GM18907 (cell line): ENCODE results near the gene ANKRD13D.

Experiments
- ATAC-seq: cut with Tn5 transposase; IDR thresholded peaks from one replicate; pipeline ENCODE4 v1.9.1; 2021; ENCODE audit warnings: mild to moderate bottlenecking, moderate library complexity; ENCODE audit not compliant: unreplicated experiment

ANKRD13D gene

DNA sequence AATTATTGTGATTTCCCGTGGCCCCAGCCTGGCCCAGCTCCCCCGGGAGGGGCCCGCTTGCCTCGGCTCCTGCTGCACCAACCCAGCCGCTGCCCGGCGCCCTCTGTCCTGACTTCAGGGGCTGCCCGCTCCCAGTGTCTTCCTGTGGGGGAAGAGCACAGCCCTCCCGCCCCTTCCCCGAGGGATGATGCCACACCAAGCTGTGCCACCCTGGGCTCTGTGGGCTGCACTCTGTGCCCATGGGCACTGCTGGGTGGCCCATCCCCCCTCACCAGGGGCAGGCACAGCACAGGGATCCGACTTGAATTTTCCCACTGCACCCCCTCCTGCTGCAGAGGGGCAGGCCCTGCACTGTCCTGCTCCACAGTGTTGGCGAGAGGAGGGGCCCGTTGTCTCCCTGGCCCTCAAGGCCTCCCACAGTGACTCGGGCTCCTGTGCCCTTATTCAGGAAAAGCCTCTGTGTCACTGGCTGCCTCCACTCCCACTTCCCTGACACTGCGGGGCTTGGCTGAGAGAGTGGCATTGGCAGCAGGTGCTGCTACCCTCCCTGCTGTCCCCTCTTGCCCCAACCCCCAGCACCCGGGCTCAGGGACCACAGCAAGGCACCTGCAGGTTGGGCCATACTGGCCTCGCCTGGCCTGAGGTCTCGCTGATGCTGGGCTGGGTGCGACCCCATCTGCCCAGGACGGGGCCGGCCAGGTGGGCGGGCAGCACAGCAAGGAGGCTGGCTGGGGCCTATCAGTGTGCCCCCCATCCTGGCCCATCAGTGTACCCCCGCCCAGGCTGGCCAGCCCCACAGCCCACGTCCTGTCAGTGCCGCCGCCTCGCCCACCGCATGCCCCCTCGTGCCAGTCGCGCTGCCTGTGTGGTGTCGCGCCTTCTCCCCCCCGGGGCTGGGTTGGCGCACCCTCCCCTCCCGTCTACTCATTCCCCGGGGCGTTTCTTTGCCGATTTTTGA is 3.3 kb upstream of the ANKRD13D start:
- ATAC-seq = no peak

DNA sequence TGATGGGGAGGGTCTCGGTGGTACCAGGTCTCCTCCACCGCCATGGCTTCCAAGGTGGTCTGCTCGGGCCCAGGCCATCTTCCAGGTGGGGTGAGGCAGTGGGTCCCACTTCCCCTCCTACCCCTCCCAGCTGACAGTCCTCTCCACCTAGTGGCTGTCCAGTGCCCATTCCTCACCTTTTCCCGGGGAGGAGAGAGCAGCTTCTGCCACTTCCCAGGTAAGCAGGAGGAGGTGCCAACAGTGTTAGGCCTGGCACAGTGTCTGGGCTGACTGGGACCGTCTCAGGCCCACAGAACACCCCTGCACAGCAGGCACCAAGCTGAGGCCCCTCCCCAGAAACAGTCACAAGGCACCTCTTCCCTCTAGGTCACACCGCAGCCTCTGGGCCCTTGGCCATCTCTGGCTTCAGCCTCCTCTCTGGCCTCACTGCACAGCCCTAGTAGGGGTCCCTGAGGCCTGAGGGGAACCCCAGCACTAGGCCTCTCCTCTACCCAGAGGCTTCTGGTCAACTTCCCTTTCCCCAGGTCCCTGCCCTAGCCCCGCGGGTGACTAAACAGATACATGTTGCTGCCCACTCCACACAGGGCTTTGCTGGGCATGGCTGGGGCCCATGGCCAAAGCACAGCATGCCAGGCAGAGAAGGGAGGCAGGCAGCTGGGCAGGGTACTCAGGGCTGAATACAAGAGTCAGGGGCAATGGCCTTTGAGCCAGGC is 2.3 kb upstream of the ANKRD13D start:
- no peak for ATAC-seq

DNA sequence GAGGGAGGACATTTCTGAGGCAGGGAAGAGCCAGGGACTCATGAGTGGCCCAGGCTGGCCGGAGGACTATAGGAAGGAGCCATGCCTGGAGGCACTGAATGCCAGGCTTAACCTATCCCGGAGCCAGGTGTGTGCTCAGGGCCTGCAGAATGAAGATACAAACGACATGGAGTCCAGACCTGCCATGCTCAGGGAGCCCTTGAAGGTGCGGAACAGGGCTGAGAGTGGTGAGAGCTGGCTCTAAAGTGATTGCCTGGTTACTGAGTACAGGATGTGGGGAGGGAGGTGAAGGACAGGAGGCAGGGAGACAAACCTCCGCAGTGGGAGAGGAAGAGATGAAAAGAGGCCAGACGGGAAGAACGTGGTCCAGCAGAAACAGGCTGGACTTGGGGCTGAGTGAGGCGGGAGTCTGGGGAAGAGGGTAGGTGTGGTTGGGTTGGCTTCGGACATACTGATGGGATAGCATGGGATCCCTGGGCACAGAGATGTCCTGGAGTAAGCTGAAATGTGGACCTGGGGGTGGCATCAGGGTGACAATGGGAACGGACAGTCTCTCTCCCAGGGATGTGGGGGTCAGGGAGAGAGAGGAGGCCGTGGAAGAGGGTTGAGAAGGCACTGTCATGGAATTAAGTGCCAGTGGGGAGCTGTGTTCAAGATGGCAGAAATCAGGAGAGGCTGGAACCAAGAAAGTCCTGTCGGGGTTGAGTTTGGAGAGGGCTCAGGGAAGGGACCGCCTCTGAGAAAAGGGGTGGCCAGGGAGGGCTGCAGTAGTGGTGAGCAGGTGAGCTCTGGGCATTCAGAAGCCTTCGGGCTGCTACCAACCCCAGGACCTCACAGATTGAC is 1.5 kb upstream of the ANKRD13D start:
- ATAC-seq = no peak

DNA sequence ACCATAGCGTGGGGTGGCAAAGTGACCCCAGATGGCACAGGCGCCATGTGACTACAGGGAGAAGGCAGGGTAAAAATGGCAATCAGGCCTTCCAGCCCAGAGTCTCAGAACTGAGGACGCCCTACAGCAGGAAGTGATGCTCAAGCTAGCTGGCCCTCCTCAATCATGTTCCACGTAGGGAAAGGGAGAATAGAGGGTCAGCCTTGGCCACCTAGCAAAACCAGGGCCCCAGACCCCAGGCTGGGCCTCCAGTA is 978 bp upstream of the ANKRD13D start:
- ATAC-seq = no peak

DNA sequence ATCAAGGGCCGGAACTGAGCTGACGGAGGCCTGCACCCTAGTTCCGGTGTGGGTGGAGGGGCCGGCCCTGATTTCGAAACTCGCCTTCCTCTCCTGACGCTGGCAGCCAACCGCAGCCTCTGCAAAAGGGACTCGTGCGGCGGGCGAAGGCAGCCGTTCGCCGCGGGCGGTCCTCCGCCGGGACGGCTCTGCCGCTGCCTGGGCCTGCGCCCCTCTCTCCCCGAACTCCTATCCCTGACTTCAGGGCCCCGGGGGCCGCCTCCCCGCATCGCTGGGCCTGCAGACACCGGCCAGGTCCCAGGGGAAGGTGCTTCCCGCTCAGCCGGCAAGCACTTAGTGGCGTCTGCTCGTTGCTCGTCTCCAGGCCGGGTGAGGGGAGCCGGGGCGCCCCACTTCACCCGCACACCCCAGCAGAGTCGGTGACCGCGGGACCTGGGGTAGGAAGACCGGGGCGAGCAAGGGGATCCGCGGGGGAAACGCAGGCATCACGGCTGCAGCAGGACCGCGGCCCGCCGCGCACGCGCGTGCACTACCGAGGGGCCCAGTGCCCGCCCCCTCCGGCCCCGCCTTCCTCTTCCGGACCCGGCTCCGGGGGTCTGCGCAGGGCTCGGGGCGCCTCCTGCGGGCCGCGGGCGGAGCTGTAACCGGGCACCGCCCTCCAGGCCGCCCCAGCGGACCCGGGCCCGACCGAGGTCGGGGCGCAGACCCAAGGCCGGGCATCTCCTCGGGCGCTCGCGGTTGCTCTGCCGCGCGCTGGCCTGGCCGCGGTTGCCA is 464 bp upstream of the ANKRD13D start:
- ATAC-seq = peak; percentile 64

DNA sequence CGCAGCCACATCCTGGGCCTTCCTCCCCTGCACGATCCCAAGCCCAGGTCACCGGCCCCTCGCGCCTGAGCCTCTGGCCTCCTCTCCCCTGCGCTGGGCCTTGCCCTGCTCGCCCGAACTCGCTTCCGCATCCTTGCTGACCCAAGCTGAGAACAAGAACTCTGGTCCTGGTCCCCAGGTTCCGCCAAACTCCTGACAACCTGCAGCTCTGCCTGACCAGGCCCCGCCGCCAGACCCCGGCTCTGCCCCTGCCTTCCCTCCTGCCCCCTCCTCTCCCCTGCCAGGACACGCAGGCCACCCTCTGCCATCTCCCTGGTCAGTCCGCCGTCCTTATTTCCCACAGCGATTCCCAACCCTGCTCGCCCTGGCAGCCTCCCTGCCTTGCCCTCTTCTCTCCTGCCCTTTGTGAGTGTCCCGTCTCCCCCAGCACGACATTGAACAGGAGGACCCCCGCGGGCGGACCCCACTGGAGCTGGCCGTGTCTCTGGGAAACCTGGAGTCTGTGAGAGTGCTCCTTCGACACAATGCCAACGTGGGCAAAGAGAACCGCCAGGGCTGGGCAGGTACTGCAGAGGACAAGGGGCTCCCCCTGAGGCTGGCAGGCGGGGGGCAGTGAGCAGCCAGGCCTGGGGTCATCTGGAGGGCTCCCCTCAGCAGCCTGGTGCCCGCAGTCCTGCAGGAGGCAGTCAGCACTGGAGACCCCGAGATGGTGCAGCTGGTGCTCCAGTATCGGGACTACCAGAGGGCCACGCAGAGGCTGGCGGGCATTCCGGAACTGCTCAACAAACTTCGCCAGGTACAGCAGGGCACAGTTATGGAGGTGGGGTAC is 762 bp downstream of the ANKRD13D start:
- ATAC-seq = no peak

DNA sequence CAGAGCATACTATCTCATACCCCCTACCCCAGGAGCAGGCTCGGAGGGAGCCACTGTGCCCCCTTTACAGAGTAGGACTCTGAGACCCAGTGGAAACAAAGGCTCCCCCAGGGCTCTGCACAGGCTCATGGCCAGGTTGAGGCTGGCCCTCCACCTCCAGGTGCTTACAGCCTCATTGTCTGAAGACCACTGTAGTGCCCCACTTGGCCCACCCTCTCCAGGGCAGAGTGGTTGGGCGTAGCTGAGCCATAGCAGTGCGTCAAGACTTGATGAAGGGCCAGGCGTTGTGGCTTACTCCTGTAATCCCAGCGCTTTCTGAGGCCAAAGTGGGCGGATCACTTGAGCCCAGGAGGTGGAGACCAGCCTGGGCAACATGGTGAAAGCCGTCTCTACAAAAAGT is 1.7 kb downstream of the ANKRD13D start:
- no peak for ATAC-seq

DNA sequence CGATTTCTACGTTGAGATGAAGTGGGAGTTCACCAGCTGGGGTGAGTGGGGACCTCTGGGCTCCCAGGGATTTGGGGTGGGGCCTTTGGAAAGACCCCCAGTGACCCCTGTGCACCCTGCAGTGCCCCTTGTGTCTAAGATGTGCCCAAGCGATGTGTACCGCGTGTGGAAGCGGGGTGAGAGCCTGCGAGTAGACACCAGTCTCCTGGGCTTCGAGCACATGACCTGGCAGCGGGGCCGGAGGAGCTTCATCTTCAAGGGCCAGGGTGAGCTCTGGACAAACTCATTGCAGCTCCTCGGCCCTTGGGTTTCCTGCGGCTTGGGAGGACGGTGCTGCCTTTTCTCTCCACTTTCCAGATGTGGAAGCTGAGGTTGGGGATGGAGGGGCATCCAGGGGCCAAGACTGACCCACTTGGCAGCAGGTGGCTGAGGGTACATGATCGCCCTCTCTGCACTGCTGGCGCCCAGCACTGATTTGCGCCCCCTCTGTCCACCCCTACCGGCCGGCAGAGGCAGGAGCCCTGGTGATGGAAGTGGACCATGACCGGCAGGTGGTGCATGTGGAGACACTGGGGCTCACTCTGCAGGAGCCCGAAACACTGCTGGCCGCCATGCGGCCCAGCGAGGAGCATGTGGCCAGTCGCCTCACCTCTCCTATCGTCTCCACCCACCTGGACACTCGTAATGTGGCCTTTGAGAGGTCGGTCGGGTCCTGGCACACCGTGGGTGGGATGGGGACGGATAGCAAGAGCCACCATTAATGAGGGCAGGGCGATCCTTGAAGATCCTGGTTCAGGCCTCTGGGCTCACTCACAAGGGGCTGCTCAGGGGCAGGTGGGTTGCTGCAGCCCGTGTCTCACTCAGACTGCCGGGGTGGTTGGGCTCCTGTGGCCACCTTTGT is 2.6 kb downstream of the ANKRD13D start:
- ATAC-seq = no peak

DNA sequence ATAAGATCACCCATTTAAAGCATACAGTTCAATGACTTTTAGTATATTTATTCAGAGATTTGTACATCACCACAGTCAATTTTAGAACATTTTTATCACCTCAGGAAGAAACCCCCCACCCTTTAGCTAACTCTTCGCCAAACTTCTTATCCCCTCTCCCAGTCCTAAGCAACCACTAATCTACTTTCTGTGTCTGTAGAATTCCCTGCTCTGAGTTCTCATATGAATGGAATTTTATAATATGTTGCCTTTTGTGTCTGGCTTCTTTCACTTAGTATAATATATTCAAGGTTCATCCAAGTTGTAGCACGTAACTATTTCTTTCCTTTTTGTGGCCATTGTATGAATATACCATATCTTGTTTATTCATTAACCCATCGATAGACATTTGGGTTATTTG is 3.6 kb downstream of the ANKRD13D start:
- no peak for ATAC-seq

DNA sequence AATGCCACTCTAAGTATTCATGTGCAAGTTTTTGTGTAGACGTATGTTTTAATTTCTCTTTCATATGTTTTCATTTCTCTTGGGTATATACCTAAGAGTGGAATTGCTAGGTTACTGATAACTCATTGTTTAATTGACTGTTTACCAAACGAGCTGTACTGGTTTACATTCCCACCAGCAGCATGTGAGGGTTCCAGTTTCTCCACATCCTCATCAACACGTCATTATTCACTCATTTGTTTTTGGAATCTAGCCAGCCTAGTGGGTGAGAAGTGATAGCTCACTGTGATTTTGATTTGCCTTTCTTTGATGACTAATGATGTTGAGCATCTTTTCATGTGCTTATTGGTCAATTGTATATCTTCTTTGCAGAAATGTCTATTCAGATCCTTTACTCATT is 4.0 kb downstream of the ANKRD13D start:
- no peak for ATAC-seq

DNA sequence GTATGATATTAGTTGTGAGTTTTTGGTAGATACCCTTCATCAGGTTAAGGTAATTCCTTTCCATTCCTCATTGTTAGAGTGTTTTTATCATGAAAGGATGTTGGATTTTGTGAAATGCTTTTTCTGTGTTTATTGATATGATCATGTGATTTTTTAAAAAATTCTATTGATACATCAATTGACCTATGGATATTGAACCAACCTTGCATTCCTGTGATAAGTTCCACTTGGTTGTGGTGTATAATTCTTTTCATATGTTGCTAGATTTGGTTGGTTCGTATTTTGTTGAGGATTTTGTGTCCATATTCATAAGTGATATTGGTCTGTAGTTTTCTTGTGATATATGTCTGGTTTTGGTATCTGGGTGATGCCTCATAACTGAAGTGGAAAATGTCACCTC is 6.7 kb downstream of the ANKRD13D start:
- no peak for ATAC-seq

DNA sequence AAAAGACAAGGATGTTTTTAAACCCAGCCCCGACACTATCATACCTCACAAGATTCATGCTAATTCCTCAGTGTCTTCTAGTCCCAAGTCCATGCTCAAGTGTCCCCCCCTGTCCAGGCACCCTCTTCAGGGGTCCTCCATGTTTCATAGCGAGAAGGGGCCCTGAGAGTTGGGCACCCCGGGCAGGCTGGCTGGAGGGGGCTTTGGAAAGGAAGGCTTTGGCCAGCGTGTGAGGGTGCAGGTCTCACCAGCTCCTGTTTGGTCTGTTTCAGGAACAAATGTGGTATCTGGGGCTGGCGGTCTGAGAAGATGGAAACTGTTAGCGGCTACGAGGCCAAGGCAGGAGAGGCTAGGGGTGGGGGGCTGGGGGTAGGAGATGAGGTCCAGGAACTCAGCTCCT is 9.7 kb downstream of the ANKRD13D start:
- ATAC-seq = no peak

DNA sequence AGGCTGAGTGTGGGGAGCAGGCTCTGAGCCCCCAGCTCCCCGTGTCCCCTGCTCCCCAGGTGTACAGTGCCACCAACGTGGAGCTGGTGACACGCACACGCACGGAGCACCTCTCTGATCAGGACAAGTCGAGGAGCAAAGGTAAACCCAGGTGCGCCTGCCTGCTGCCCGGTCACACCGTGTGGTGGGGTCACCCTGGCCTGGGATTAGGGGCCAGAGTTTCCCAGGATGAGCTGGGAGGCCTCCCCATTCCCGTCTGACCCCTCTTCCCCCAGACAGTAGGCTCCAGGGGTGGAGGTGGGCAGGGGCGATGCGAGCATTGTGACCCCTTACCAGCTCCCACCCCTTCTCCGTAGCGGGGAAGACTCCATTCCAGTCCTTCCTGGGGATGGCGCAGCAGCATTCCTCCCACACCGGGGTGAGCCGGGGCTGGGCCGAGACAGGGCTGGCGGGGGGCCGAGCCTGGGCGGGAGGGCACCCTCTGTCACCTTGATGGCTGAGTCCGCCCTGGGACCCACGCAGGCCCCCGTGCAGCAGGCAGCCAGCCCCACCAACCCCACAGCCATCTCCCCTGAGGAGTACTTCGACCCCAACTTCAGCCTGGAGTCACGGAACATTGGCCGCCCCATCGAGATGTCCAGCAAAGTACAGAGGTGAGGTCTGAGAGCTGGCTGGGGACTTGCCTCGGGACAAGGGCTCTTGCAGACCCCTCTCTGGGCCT is 10.5 kb downstream of the ANKRD13D start:
- no peak for ATAC-seq

DNA sequence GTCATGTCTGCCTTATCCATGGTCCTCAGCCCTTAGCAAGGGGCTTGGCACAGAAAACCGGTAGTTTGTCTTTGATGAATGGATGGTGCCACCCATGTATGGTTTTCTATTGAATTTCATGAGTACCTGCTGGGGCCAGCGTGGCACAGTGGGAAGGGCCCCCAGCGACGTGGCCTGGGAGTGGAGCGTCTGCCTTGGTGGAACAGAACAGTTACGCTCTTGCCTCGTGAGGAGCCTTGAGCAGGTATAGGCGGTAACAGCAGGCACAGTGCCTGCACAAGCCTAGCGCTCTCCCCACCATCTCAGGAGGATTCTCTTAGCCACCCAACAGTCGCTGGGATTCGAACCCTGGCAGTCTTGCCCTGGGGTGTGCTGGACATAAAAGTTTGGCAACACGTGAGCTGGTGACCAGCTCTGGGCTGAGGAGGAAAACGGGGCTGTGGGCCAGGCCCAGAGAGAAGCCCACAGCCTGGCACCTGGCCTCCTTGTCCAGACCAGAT is 11.2 kb downstream of the ANKRD13D start:
- ATAC-seq = no peak

DNA sequence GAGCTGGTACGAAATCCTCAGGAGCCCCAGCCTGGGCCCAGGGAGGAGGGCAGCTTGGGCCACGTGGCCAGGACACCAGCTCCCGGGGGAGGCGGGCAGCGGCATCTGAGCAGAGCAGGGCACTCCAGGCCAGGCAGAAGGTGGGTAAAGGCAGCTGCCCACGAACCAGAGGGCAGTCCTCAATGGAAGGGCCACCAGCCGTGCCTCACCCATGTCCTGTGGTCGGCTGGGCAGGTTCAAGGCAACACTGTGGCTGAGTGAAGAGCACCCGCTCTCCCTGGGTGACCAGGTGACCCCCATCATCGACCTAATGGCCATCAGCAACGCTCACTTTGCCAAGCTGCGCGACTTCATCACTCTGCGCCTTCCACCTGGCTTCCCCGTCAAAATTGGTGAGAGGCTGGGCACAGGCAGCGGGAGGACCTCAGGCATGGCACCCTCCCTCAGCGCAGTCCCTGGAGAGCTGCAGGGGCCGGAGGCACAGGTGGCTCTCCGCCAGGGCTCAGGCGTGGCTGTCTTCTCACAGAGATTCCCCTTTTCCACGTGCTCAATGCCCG is 11.7 kb downstream of the ANKRD13D start:
- no peak for ATAC-seq

DNA sequence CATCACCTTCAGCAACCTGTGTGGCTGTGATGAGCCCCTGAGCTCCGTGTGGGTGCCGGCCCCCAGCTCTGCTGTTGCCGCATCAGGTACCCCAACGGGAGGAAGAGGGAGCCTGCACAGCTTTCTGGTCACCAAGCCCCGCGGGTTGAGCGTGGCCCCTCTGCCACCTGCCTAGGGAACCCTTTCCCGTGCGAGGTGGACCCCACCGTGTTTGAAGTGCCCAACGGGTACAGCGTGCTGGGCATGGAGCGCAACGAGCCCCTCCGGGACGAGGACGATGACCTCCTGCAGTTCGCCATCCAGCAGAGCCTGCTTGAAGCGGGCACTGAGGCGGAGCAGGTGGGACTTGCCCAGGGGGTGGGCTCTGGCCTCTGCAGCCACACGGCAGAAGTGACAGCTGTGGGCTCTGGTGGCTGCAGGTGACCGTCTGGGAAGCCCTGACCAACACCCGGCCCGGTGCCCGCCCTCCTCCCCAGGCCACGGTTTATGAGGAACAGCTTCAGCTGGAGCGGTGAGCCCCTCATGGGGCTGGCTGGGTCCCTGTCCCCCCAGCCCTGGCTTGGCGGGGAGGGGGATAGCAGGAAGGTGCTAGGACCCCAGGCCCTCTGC is 12.3 kb downstream of the ANKRD13D start:
- ATAC-seq = no peak

DNA sequence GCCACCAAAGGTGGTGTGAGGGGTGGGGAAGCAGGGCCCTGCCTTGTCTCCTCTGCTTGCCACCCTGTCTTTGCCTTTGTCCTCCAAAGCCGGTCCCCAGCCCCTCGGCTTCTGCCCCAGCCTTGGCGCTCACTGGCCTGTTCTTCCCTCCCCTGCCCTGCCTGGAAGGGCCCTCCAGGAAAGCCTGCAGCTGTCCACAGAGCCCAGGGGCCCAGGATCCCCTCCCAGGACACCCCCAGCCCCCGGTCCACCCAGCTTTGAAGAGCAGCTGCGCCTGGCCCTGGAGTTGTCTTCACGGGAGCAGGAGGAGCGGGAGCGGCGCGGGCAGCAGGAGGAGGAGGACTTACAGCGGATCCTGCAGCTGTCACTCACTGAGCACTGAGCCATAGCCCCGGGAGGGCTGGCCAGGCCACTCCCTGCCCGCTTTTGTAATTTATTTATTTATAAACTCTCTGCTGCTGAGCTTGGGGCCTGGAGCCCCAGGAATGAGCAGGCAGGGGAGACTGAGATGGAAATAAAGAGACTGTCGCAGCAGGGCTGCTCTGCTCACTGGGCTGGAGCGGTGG is 12.9 kb downstream of the ANKRD13D start:
- no peak for ATAC-seq
